ENCODE measurements around the gene MAF.

- TF ChIP-seq POLR2A (IDR thresholded peaks at IDR 0.05; ENCODE audit: low read depth, low read length) (no peak), POLR2AphosphoS5 (IDR thresholded peaks at IDR 0.05; ENCODE audit: low read depth, low read length) (no peak)
These were observed 39.6 kb downstream of the MAF start for GRCh38 chr16:79560923-79561322.

Measured in GM12892 (cell line).